Upper lobe of right lung (tissue), 1 donor: ENCODE results near the gene ACP4. TPM values are rescaled to one million over a fixed set of nuclear protein-coding genes. Genes with fewer than 3 reads are reported as not detected.

ENCODE experiments used
- ATAC-seq: fragments of 200-7000 bp; cut with Tn5 transposase; one replicate; pipeline ENCODE4 v1.9.1; 2020; ENCODE audit warnings: mild to moderate bottlenecking, moderate library complexity
- DNase-seq: peaks from one replicate; pipeline ENCODE4 v3.0.0-alpha.2; 2020
- H3K27ac ChIP-seq: fragments of 200-600 bp; one replicate; pipeline ENCODE4 v1.8.0; 2022
- H3K27me3 ChIP-seq: fragments of 200-600 bp; one replicate; pipeline ENCODE4 v1.8.0; 2022; ENCODE audit warnings: mild to moderate bottlenecking
- H3K36me3 ChIP-seq: fragments of 200-600 bp; one replicate; pipeline ENCODE4 v1.8.0; 2022
- H3K4me1 ChIP-seq: fragments of 200-600 bp; one replicate; pipeline ENCODE4 v1.8.0; 2022
- H3K4me3 ChIP-seq: fragments of 200-600 bp; one replicate; pipeline ENCODE4 v1.8.0; 2022; ENCODE audit warnings: mild to moderate bottlenecking
- H3K9me3 ChIP-seq: fragments of 200-600 bp; one replicate; pipeline ENCODE4 v1.8.0; 2022
- intact Hi-C: fragments of 100-400 bp; cut with DNase I; formaldehyde crosslinking; loops from one replicate; pipeline ENCODE4 v1.11.0; 2022
- total RNA-seq: library from RNA; stranded (reverse); fragmentation: NEBNext Ultra II Directional; extraction: Animal tissue kit (Norgen Biotek cat#: 25700); gene quantifications from one replicate; pipeline ENCODE4 v1.2.1, GENCODE V29; 2021
- TF ChIP-seq, protein P1 (sequence below): fragments of 200-600 bp; IDR thresholded peaks from one replicate; pipeline ENCODE4 v1.8.0; 2022; ENCODE audit warnings: antibody characterized with exemption
- donor health status: DM: no; HTN: yes; CAD: no; lungs with severe emphysema.

Gene ACP4
- total RNA-seq, 1 donor from 2014 or later = not detected

DNA sequence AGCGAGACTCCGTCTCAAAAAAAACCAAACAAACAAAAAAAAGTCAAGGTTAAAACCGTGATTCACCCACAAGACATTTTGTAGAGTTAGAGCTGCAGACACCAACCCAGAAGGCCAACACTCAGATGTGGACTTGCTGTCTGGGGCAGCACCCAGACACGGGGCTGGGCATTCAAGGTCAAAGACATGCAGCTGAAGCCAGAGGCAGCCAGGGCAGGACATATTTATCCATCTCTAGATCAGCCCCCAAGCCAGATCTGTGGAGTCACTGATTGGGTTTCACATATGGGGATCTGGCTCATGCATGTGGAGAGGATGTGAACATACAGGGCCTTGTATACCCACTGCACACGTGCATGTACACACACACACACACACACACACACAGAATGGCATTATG lies 39.6 kb downstream of the ACP4 start:
- intact Hi-C loops = no loop called here

DNA sequence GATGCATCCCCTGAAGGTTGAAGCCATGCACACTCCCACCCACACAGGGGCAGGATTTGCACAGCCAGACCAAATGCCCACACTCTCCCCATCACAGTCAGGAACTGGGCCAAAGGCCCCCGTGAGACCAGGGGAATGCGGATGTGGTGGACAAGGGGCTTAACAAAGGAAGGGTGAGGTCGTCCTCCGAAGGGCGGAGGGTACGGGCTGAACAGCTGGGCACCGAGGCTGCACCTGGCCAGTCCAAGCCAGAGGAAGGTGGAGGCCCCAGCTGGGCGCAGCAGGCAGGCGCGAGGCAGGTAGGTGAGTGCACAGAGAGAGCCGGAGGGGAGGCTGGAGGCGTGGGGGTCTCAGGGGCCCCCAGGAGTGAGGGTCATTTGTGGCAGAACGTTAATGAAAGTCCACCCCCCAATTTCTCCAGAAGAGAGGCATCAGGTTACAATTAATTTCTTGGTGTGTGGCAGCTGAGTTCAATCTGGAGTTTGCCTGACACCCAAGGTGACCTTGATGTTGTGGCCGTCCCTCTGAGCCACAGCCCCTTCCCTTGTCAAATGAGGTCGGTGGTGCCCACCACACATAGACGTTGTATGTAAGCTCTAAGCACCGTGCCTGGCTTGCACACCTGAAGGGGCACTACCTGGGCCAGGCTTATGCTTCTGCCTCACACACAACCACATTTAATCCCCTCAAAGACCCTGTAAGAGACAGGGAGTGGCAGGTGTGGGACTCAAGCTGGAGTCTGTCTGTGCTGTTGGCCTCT lies 40.2 kb downstream of the ACP4 start:
- intact Hi-C loops = no loop called here
- no peaks in the 10 kb centered on the region for H3K9me3 ChIP-seq
- H3K36me3 ChIP-seq = no peaks in the 10 kb centered on the region
- H3K27ac ChIP-seq = no peak overlapping the region
- H3K4me3 ChIP-seq = no peak overlapping the region
- DNase-seq (no peak), ATAC-seq (peak; percentile 8)
- TF ChIP-seq, protein P1, sequence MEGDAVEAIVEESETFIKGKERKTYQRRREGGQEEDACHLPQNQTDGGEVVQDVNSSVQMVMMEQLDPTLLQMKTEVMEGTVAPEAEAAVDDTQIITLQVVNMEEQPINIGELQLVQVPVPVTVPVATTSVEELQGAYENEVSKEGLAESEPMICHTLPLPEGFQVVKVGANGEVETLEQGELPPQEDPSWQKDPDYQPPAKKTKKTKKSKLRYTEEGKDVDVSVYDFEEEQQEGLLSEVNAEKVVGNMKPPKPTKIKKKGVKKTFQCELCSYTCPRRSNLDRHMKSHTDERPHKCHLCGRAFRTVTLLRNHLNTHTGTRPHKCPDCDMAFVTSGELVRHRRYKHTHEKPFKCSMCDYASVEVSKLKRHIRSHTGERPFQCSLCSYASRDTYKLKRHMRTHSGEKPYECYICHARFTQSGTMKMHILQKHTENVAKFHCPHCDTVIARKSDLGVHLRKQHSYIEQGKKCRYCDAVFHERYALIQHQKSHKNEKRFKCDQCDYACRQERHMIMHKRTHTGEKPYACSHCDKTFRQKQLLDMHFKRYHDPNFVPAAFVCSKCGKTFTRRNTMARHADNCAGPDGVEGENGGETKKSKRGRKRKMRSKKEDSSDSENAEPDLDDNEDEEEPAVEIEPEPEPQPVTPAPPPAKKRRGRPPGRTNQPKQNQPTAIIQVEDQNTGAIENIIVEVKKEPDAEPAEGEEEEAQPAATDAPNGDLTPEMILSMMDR = no peak
- peaks cover 12% of the 10 kb centered on the region for H3K27me3 ChIP-seq
- H3K4me1 ChIP-seq = peaks cover 4% of the 10 kb centered on the region

More for the DNA sequence above, 39.6 kb downstream of the ACP4 start:
- peaks cover 8% of the 10 kb centered on the region for H3K27me3 ChIP-seq
- no peaks in the 10 kb centered on the region for H3K36me3 ChIP-seq
- ATAC-seq (no peak), DNase-seq (no peak)
- no peaks in the 10 kb centered on the region for H3K4me1 ChIP-seq
- H3K4me3 ChIP-seq = no peak overlapping the region
- H3K27ac ChIP-seq = no peak overlapping the region
- TF ChIP-seq, protein P1 = no peak
- no peaks in the 10 kb centered on the region for H3K9me3 ChIP-seq

DNA sequence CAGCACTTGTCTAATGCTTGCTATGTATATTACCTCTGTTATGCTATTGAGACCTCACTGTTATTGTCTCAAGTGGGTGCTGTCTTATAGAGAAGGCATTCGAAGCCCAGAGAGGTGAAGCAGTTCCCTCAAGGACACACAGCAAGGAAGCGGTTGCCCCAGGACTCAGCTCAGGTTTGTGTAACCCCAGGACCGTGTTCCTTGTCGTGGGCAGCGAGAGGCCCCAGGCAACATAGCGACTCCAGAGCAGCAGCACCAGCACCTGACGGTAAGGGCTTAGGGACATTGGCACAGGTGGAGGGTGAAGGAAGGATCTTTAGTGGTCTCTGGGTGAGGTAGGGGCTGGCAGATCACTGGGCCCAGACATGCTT lies 40.8 kb downstream of the ACP4 start:
- Histone ChIP-seq H3K36me3 (no peaks in the 10 kb centered on the region), H3K27ac (no peak overlapping the region), H3K4me1 (peaks cover 5% of the 10 kb centered on the region), H3K4me3 (no peak overlapping the region), H3K27me3 (peaks cover 18% of the 10 kb centered on the region), H3K9me3 (no peaks in the 10 kb centered on the region)
- ATAC-seq (no peak), DNase-seq (no peak)
- TF ChIP-seq, protein P1 = no peak
- intact Hi-C loops = no loop called here

DNA sequence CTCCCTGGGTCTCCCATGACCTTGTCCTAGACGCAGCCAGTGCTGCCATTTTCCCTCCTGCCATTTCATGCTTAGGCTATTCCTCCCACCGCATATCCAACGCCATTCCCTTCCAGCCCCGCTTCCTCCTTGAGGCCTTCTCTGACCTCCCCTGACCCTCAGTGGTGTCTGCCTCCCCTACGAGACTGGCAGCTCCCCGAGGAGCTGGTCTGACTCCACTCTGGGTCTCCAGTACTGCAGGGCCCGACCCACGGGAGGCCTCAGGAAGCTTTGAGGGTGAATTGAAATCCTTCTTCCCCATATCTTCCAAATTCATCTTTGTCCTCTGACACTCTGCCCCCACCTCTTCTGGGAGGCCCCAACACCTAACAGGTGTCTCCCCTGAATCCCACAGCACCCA lies 42.5 kb downstream of the ACP4 start:
- H3K9me3 ChIP-seq = no peaks in the 10 kb centered on the region
- ATAC-seq = no peak
- peaks cover 21% of the 10 kb centered on the region for H3K27me3 ChIP-seq
- DNase-seq = no peak
- TF ChIP-seq, protein P1 = no peak
- H3K4me3 ChIP-seq = no peak overlapping the region
- intact Hi-C loops = no loop called here
- peaks cover 5% of the 10 kb centered on the region for H3K4me1 ChIP-seq
- H3K27ac ChIP-seq = no peak overlapping the region
- no peaks in the 10 kb centered on the region for H3K36me3 ChIP-seq

DNA sequence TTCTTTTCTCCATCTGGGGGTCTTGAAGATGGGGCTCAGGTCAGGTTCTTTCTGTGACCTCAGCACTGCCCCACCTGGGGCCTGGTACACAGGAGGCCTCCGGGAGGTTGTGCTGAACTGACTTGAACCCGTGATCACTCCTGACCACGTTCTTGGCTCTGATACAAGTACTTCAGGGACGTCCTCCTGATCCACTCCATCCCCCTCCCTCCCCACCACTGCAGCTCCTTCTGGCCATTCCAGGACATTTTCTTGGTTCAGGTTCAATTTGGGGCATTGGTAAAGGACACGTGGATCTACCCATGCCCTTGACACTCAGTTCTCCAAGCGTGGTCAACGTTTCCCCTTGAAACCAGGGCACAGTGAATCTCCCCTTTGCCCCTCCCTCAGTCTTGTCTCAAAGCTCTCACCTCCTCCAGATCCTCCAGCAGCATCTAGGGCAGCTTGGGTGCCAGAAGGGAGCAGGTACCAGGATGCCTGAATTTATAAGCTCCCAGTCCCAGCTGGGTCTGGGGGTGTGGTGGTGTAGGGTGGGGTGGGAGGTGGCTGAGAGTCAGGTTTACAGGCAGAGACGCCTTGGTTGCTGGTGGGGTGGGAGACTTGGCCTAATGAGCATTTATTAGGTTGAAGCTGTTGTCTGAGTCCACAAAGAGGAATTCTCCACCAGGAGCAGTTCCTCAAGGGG lies 43.0 kb downstream of the ACP4 start, which contains the start of gene KLK15:
TSS of gene KLK15 (minus strand) at position 458 of the 685 bp plus-strand sequence. CDS start 2,082 bp downstream, outside the sequence.
- peaks cover 5% of the 10 kb centered on the region for H3K4me1 ChIP-seq
- intact Hi-C loops = no loop called here
- no peak within 1 kb of the TSS for H3K4me3 ChIP-seq
- no peaks in the 10 kb centered on the region for H3K36me3 ChIP-seq
- H3K27me3 ChIP-seq = peaks cover 21% of the 10 kb centered on the region
- DNase-seq (no peak), ATAC-seq (no peak)
- TF ChIP-seq, protein P1 = no peak
- no peaks in the 10 kb centered on the region for H3K9me3 ChIP-seq
- no peak within 1 kb of the TSS for H3K27ac ChIP-seq
